Peyer's patch (tissue), 4 donors: ENCODE results near the gene DEF6.

Experiments
- POLR2A ChIP-seq, 2 donors: fragments of 450-650 bp; IDR thresholded peaks; one replicate each; pipeline ENCODE4 v1.5.1; 2017; ENCODE audit warnings: antibody characterized with exemption in 2 of 2, mild to moderate bottlenecking in 2 of 2, moderate library complexity in 2 of 2
- TF ChIP-seq, protein P1 (sequence below), 6 experiments: fragments of 450-650 bp in 4 of 6; fragments of 200-600 bp in 2 of 6; sonication (generic) in 1 of 6; IDR thresholded peaks; one replicate each; pipeline ENCODE4 v1.5.1; 2017 to 2019; ENCODE audit warnings: antibody characterized with exemption in 6 of 6, mild to moderate bottlenecking in 3 of 6, moderate library complexity in 1 of 6

DNA sequence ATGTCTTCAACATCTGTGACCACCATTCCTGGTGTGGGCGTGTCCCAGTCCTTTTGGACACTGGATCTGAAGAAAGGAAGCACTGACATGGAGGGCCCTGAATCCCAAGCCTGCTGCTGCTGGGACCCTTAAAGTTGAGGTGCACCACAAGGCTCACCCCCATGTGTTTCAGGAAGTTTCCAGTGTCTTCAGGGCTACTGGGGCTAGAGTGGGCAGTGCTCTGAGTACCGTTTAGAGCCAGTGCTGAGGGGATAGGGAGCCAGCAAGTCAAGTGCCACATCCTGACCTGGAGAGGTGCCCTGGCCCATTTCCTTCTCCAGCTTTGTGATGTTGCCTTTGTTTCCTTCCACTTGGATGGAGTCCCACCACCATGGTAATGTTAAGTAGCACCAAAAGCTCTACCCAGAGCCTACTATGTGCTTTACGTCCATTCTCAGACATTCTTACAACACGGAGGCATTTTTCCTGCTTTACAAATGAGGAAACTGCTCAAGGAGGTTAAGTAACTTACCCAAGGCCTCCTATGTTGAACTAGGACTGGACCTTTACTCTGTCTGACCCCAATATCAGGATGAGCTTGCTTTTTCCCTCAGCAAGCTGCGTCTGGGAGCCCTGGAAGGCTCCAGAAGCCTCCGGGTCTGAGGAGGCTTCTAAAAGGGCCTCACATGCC is 552 bp upstream of the DEF6 start:
- no peak for TF ChIP-seq POLR2A (IDR thresholded peaks at IDR 0.05)
- TF ChIP-seq, protein P1, sequence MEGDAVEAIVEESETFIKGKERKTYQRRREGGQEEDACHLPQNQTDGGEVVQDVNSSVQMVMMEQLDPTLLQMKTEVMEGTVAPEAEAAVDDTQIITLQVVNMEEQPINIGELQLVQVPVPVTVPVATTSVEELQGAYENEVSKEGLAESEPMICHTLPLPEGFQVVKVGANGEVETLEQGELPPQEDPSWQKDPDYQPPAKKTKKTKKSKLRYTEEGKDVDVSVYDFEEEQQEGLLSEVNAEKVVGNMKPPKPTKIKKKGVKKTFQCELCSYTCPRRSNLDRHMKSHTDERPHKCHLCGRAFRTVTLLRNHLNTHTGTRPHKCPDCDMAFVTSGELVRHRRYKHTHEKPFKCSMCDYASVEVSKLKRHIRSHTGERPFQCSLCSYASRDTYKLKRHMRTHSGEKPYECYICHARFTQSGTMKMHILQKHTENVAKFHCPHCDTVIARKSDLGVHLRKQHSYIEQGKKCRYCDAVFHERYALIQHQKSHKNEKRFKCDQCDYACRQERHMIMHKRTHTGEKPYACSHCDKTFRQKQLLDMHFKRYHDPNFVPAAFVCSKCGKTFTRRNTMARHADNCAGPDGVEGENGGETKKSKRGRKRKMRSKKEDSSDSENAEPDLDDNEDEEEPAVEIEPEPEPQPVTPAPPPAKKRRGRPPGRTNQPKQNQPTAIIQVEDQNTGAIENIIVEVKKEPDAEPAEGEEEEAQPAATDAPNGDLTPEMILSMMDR (IDR thresholded peaks at IDR 0.05) = no peak
